ENCODE measurements around the gene LIN7B.

LIN7B gene

GRCh38 chr19:49150106-49150943 lies 36.2 kb downstream of the LIN7B start:
- Mint-ChIP-seq H3K36me3 (peaks cover 0 to 6% of the 10 kb centered on the region in 2 donors), H3K4me3 (peak overlapping the region; percentile 90 to 94), H3K4me1 (peaks cover 33 to 46% of the 10 kb centered on the region in 2 donors), H3K9me3 (peaks cover 14 to 22% of the 10 kb centered on the region in 2 donors), H3K27ac (peak overlapping the region; percentile 94), H3K27me3 (peaks cover 84 to 93% of the 10 kb centered on the region in 2 donors)
- DNase-seq (peak; percentile 53), ATAC-seq (replicated peaks) (peak; percentile 54 to 57)

- DNase-seq (no peak), ATAC-seq (replicated peaks) (no peak)
- H3K4me1 Mint-ChIP-seq, result peaks cover 29 to 41% of the 10 kb centered on the region in 2 donors
- peaks cover 14 to 22% of the 10 kb centered on the region in 2 donors for H3K9me3 Mint-ChIP-seq
- H3K27me3 Mint-ChIP-seq, result peaks cover 84 to 93% of the 10 kb centered on the region in 2 donors
- H3K27ac Mint-ChIP-seq, result peak overlapping the region; percentile 59
- H3K4me3 Mint-ChIP-seq, result peak overlapping the region; percentile 90 to 94
- H3K36me3 Mint-ChIP-seq, result peaks cover 0 to 6% of the 10 kb centered on the region in 2 donors
Observed at GRCh38 chr19:49150944-49151243, 36.7 kb downstream of the LIN7B start.

- H3K27ac Mint-ChIP-seq, result peak overlapping the region; percentile 82
- H3K27me3 Mint-ChIP-seq, result peaks cover 84 to 93% of the 10 kb centered on the region in 2 donors
- peak; percentile 37 to 41 for ATAC-seq (replicated peaks)
- DNase-seq, result peak; percentile 39
- H3K4me1 Mint-ChIP-seq, result peaks cover 27 to 35% of the 10 kb centered on the region in 2 donors
- peaks cover 0 to 6% of the 10 kb centered on the region in 2 donors for H3K36me3 Mint-ChIP-seq
- peak overlapping the region; percentile 69 to 90 for H3K4me3 Mint-ChIP-seq
- peaks cover 14 to 22% of the 10 kb centered on the region in 2 donors for H3K9me3 Mint-ChIP-seq
Observed at GRCh38 chr19:49151267-49152118, 37.3 kb downstream of the LIN7B start.

- H3K27ac Mint-ChIP-seq, result peak overlapping the region; percentile 82
- peaks cover 0 to 6% of the 10 kb centered on the region in 2 donors for H3K36me3 Mint-ChIP-seq
- DNase-seq, result no peak
- ATAC-seq (replicated peaks), result peak in 1 of 2 donors; percentile 3
- H3K4me1 Mint-ChIP-seq, result peaks cover 27 to 35% of the 10 kb centered on the region in 2 donors
- peak overlapping the region in 1 of 2 donors; percentile 18 for H3K4me3 Mint-ChIP-seq
- peaks cover 81 to 90% of the 10 kb centered on the region in 2 donors for H3K27me3 Mint-ChIP-seq
- peaks cover 14 to 22% of the 10 kb centered on the region in 2 donors for H3K9me3 Mint-ChIP-seq
Observed at GRCh38 chr19:49152119-49152550, 38.0 kb downstream of the LIN7B start.

DNA sequence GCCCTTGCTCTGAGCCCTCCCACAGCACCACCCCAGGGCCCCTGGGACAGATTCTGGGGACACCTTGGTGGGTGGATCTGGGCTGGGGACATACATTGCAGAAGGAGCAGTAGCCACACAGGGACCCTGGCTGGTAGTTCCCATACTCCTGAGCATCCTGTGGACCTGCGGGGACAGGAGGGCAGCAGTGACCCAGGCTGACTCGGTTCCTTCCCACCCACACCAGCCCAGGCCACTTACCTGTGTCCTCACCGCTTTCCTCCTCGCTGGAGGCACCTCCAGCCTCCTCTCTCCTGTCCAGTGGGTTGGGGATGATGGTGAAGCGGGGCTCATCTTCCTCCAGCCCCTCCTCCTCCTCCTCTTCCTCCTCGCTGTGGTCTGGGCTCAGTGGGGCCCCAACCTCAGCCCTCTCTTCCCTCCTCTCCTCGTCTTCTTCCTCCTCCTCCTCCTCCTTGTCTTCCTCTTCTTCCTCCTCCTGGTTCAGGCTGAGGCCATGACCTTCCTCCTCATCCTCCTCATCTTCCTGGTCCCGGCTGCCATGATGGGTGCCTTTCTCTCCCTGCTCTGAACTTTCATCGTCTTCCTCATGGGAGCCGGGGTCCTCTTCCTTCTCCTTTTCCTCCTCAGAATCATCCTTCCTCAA lies 39.1 kb downstream of the LIN7B start:
- Mint-ChIP-seq H3K27ac (no peak overlapping the region), H3K4me3 (no peak overlapping the region), H3K36me3 (peaks cover 0 to 6% of the 10 kb centered on the region in 2 donors), H3K27me3 (peaks cover 78 to 90% of the 10 kb centered on the region in 2 donors), H3K9me3 (peaks cover 14 to 22% of the 10 kb centered on the region in 2 donors), H3K4me1 (peaks cover 30 to 41% of the 10 kb centered on the region in 2 donors)
- DNase-seq (no peak), ATAC-seq (replicated peaks) (no peak)

DNA sequence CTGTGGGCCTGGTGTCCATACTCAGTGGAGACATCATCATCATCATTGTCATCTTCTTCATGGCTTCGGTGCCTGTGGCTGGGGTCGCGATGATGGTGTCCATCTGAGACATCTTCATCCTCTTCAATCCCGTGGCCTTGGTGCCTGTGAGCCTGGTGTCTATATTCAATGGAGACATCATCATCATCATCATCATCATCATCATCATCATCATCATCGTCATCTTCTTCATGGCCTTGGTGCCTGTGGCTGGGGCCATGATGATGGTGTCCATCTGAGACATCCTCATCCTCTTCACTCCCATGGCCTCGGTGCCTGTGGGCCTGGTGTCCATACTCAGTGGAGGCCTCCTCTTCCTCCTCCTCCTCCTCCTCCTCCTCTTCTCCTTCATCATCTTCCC lies 40.1 kb downstream of the LIN7B start:
- Mint-ChIP-seq H3K4me1 (peaks cover 28 to 36% of the 10 kb centered on the region in 2 donors), H3K27me3 (peaks cover 74 to 90% of the 10 kb centered on the region in 2 donors), H3K36me3 (peaks cover 0 to 4% of the 10 kb centered on the region in 2 donors), H3K4me3 (no peak overlapping the region), H3K9me3 (peaks cover 14 to 20% of the 10 kb centered on the region in 2 donors), H3K27ac (no peak overlapping the region)
- no peak for ATAC-seq (replicated peaks)
- no peak for DNase-seq

GRCh38 chr19:49155005-49155819 lies 41.0 kb downstream of the LIN7B start, which contains the start of gene HRC:
TSS of gene HRC (minus strand) at chr19:49155396. CDS start at chr19:49155237, 159 bp downstream.
- Mint-ChIP-seq H3K9me3 (peaks cover 14 to 20% of the 10 kb centered on the region in 2 donors), H3K27ac (no peak within 1 kb of the TSS)

GRCh38 chr19:49155820-49156346 lies 41.7 kb downstream of the LIN7B start:
- H3K27ac Mint-ChIP-seq, result no peak overlapping the region
- H3K27me3 Mint-ChIP-seq, result peaks cover 76 to 93% of the 10 kb centered on the region in 2 donors
- no peak overlapping the region for H3K4me3 Mint-ChIP-seq
- H3K4me1 Mint-ChIP-seq, result peaks cover 20 to 22% of the 10 kb centered on the region in 2 donors
- ATAC-seq (replicated peaks), result no peak
- no peak for DNase-seq
- H3K9me3 Mint-ChIP-seq, result peaks cover 14 to 20% of the 10 kb centered on the region in 2 donors
- H3K36me3 Mint-ChIP-seq, result peaks cover 0 to 4% of the 10 kb centered on the region in 2 donors

More at GRCh38 chr19:49155005-49155819, 41.0 kb downstream of the LIN7B start, which contains the start of gene HRC:
- H3K27me3 Mint-ChIP-seq, result peaks cover 72 to 90% of the 10 kb centered on the region in 2 donors
- ATAC-seq (replicated peaks) (no peak), DNase-seq (no peak)
- H3K36me3 Mint-ChIP-seq, result peaks cover 0 to 4% of the 10 kb centered on the region in 2 donors
- H3K4me3 Mint-ChIP-seq, result no peak within 1 kb of the TSS
- H3K4me1 Mint-ChIP-seq, result peaks cover 24 to 26% of the 10 kb centered on the region in 2 donors

- Mint-ChIP-seq H3K4me3 (peak within 1 kb of the TSS; percentile 50 to 77), H3K4me1 (peaks cover 15% of the 10 kb centered on the region in 2 donors), H3K9me3 (peaks cover 14 to 15% of the 10 kb centered on the region in 2 donors), H3K36me3 (no peaks in the 10 kb centered on the region), H3K27ac (no peak within 1 kb of the TSS), H3K27me3 (peaks cover 72 to 84% of the 10 kb centered on the region in 2 donors)
- DNase-seq, result no peak
- peak; percentile 67 to 72 for ATAC-seq (replicated peaks)
Observed at GRCh38 chr19:49157445-49158224, 43.5 kb downstream of the LIN7B start, which contains the start of gene TRPM4. TSS of gene TRPM4 (plus strand) at chr19:49157792. CDS start at chr19:49157867, 75 bp downstream.

GRCh38 chr19:49160450-49161189 lies 46.5 kb downstream of the LIN7B start:
- Mint-ChIP-seq H3K4me3 (no peak overlapping the region), H3K27ac (no peak overlapping the region), H3K4me1 (peaks cover 6 to 15% of the 10 kb centered on the region in 2 donors), H3K9me3 (no peaks in the 10 kb centered on the region), H3K27me3 (peaks cover 46 to 61% of the 10 kb centered on the region in 2 donors), H3K36me3 (no peaks in the 10 kb centered on the region)
- no peak for ATAC-seq (replicated peaks)
- DNase-seq, result no peak

DNA sequence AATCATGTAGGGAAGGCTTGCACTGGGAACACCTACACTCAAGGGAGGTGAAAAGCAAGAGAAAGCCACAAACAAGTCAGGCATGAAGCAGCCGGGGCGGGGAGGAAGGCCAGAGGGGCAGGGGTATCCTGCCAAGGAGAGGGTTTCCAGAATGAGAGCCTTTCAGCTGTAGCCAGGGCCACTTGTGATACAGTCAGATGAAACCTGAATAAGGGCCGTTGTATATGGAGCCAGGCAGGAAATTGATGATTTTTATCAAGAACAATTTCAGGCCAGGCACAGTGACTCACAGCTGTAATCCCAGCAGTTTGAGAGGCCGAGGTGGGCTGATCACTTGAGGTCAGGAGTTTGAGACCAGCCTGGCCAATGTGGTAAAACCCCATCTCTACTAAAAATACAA lies 47.8 kb downstream of the LIN7B start:
- Mint-ChIP-seq H3K9me3 (no peaks in the 10 kb centered on the region), H3K27me3 (peaks cover 45 to 63% of the 10 kb centered on the region in 2 donors), H3K36me3 (no peaks in the 10 kb centered on the region), H3K27ac (no peak overlapping the region), H3K4me1 (peaks cover 6 to 15% of the 10 kb centered on the region in 2 donors), H3K4me3 (no peak overlapping the region)
- ATAC-seq (replicated peaks), result no peak
- DNase-seq, result no peak

Measured in stimulated activated naive B cell treated with anti-CD40 and anti-IgM and Interleukin-4, amounts not matched to agents 10 μg/mL and 1 μg/mL and 100 μg/mL, for 72 hours (primary cell).